ENCODE results near the gene ATP8B3.

Gene ATP8B3

DNA sequence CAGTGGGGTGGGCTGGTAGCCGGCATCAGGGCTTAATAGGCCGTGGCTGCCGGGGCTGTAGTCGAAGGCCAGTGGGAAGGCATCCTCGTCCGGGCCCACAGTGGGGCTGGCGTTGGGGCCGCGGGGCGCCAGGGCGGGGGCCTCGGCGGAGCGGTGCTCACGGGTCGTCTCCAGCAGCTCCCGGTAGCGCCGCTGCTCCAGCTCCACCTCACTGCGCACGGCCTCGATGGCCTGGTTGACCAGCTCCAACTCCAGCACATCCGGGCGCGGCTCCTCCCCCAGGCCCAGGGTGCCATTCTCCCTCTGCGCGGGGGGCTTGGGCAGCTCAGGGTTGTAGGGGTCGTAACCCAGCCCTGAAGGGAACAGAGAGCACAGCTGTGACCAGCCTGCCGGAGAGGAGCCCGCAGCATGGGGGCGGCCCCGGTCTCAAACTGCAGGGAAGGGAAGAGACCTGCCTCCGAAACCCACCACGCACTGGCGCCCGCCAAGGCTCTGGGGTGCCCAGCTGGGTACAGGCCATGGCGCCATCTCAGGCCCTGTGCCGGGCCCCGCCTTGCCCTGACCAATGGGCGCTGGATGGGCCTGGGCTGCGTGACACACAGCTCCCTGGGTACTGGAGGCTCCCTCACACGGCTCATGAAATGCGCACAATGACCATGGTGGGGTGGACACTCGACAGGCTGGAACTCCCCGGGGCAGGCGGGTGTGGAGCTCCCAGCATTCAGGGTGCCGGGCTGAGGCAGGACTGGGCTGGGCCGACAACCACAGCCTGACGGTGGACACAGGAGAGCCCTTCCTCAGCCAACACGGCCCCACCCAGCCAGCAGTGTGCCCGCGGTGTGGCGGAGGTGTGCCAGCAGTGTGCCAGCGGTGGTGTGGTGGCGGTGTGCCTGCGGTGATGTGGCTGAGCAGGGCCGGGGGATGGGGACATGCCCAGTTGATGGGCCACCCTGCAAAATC, 16.5 kb upstream of the ATP8B3 start:
- peaks cover 66% of the 10 kb centered on the region for H4K20me1 ChIP-seq (ENCODE audit: insufficient read depth, low read length)

DNA sequence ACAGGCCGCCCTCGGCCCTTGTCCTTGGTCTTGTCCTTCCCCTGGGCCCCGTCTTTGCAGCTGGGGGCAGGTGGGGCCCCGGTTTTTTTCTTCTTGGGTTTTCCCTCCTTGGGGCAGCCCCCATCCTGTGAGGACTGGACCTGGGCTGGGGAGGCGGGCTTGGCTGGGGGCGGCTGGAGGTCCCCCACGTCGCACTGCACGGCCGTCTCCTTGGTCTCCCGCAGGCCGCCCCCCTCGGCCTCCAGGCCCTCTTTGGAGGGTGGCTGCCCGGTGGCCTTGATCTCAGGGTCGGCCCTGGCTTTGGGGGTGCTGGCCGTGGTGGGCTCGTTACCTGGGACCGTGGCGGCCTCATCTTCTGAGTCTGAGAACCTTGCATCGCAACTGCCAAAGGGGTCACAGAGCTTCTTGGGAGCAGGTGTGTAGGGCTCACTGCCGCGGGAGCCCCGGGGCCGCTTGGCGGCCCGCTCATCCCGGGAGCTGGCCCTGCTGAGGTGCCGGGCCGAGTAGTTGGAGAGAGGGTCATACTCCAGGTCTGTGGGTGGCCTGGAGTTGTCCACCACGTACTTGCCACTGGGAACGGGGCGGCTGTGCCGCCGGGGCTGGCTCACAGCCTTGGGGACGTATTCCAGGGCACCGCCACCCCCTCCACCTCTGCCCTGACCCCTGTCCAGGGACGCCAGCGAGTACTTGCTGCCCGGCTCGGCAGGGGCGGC, 15.6 kb upstream of the ATP8B3 start:
- TF ChIP-seq EZH2 (IDR thresholded peaks at IDR 0.05; ENCODE audit: borderline replicate concordance, low read depth, low read length, severe bottlenecking) = no peak
- TF ChIP-seq, protein P1, sequence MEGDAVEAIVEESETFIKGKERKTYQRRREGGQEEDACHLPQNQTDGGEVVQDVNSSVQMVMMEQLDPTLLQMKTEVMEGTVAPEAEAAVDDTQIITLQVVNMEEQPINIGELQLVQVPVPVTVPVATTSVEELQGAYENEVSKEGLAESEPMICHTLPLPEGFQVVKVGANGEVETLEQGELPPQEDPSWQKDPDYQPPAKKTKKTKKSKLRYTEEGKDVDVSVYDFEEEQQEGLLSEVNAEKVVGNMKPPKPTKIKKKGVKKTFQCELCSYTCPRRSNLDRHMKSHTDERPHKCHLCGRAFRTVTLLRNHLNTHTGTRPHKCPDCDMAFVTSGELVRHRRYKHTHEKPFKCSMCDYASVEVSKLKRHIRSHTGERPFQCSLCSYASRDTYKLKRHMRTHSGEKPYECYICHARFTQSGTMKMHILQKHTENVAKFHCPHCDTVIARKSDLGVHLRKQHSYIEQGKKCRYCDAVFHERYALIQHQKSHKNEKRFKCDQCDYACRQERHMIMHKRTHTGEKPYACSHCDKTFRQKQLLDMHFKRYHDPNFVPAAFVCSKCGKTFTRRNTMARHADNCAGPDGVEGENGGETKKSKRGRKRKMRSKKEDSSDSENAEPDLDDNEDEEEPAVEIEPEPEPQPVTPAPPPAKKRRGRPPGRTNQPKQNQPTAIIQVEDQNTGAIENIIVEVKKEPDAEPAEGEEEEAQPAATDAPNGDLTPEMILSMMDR (IDR thresholded peaks at IDR 0.05; ENCODE audit: borderline replicate concordance, extremely low read depth, low read length, poor library complexity, severe bottlenecking) = no peak
- peaks cover 39% of the 10 kb centered on the region for H3K79me2 ChIP-seq (ENCODE audit: insufficient read depth, low read length)
- H3K4me3 ChIP-seq (ENCODE audit: low read depth in 1 of 2, low read length in 2 of 2) = no peak overlapping the region
- H3K27ac ChIP-seq (ENCODE audit: low read length) = no peak overlapping the region
- peaks cover 65% of the 10 kb centered on the region for H4K20me1 ChIP-seq (ENCODE audit: insufficient read depth, low read length)
- DNase-seq = no peak
- H3K27me3 ChIP-seq (ENCODE audit: insufficient read depth, low read length, poor library complexity) = no peaks in the 10 kb centered on the region
- H3K9me3 ChIP-seq (ENCODE audit: insufficient read depth, low read length, severe bottlenecking) = no peaks in the 10 kb centered on the region
- H3K4me2 ChIP-seq (ENCODE audit: insufficient read depth, low read length) = no peak overlapping the region
- no peak overlapping the region for H3K9ac ChIP-seq (ENCODE audit: low read depth, low read length)
- H3K4me1 ChIP-seq (ENCODE audit: insufficient read depth, low read length) = no peaks in the 10 kb centered on the region
- H3K36me3 ChIP-seq (ENCODE audit: insufficient read depth, low read length) = peaks cover 76% of the 10 kb centered on the region
- no peak overlapping the region for H2AFZ ChIP-seq (ENCODE audit: low read depth, low read length)
- no peak for ATAC-seq (ENCODE audit: insufficient read depth, low read depth)

More for the DNA sequence above, 16.5 kb upstream of the ATP8B3 start:
- Histone ChIP-seq H3K4me3 (ENCODE audit: low read depth in 1 of 2, low read length in 2 of 2) (no peak overlapping the region), H3K27ac (ENCODE audit: low read length) (no peak overlapping the region), H3K79me2 (ENCODE audit: insufficient read depth, low read length) (peaks cover 47% of the 10 kb centered on the region), H3K4me1 (ENCODE audit: insufficient read depth, low read length) (no peaks in the 10 kb centered on the region), H2AFZ (ENCODE audit: low read depth, low read length) (no peak overlapping the region), H3K27me3 (ENCODE audit: insufficient read depth, low read length, poor library complexity) (no peaks in the 10 kb centered on the region), H3K9me3 (ENCODE audit: insufficient read depth, low read length, severe bottlenecking) (no peaks in the 10 kb centered on the region), H3K4me2 (ENCODE audit: insufficient read depth, low read length) (no peak overlapping the region), H3K36me3 (ENCODE audit: insufficient read depth, low read length) (peaks cover 75% of the 10 kb centered on the region), H3K9ac (ENCODE audit: low read depth, low read length) (no peak overlapping the region)
- TF ChIP-seq, protein P1 (IDR thresholded peaks at IDR 0.05; ENCODE audit: borderline replicate concordance, extremely low read depth, low read length, poor library complexity, severe bottlenecking) = no peak
- no peak for TF ChIP-seq EZH2 (IDR thresholded peaks at IDR 0.05; ENCODE audit: borderline replicate concordance, low read depth, low read length, severe bottlenecking)
- ATAC-seq (ENCODE audit: insufficient read depth, low read depth) (no peak), DNase-seq (no peak)

DNA sequence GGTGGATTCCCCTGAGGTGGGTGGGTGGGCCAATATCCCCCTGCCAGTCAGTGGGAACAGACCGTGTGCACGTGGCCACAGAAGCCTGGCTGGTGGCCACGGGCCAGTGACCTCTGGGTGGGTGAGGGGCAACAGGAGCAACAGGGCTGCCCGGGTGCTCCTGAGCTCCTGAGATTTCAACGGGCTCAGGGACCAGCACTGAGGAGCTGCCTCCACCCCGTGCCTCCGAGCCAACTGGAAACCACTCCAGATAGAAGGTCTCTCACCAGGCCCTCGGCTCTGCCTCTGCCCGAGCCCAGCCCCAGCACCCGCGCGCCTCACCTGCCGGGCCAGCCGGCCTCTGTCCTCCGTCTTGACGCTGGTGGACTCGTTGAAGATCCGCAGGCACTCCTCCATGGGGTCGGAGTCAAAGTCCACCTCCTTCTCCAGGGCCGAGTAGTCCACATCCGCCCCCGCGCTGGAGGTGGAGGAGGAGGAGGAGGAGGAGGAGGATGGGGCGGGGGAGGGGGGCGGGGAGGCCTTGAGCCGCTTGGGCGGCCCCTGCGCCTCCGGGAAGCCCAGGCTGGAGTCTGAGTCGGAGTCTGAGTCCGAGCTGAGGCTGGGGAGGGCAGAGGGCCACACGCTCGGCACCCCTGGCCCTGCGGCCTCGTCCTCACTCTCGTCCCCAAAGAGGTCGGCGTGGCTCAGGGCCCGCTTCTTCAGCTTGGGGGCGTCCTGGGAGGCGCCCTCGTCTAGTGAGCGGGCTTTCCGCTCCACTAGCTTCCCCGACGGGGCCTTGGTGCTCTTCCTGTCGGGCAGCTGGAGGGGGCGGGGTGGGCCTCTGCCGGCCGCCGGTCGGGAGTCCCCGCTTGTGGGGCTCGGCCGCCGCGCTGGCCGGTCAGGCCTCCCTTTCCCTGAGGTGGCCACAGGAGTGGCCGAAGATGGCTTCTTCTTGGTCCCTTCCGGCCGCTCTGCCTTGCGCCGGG, 14.8 kb upstream of the ATP8B3 start:
- H3K4me3 ChIP-seq (ENCODE audit: low read depth in 1 of 2, low read length in 2 of 2) = no peak overlapping the region
- ATAC-seq (ENCODE audit: insufficient read depth, low read depth) (peak; percentile 7; the same call in 1 of the 3 replicates), DNase-seq (no peak)
- H3K9me3 ChIP-seq (ENCODE audit: insufficient read depth, low read length, severe bottlenecking) = no peaks in the 10 kb centered on the region
- no peak for TF ChIP-seq EZH2 (IDR thresholded peaks at IDR 0.05; ENCODE audit: borderline replicate concordance, low read depth, low read length, severe bottlenecking)
- TF ChIP-seq, protein P1 (IDR thresholded peaks at IDR 0.05; ENCODE audit: borderline replicate concordance, extremely low read depth, low read length, poor library complexity, severe bottlenecking) = no peak
- no peaks in the 10 kb centered on the region for H3K4me1 ChIP-seq (ENCODE audit: insufficient read depth, low read length)
- H4K20me1 ChIP-seq (ENCODE audit: insufficient read depth, low read length) = peaks cover 66% of the 10 kb centered on the region
- peaks cover 79% of the 10 kb centered on the region for H3K36me3 ChIP-seq (ENCODE audit: insufficient read depth, low read length)
- H3K27ac ChIP-seq (ENCODE audit: low read length) = no peak overlapping the region
- peaks cover 32% of the 10 kb centered on the region for H3K79me2 ChIP-seq (ENCODE audit: insufficient read depth, low read length)
- no peaks in the 10 kb centered on the region for H3K27me3 ChIP-seq (ENCODE audit: insufficient read depth, low read length, poor library complexity)
- no peak overlapping the region for H3K4me2 ChIP-seq (ENCODE audit: insufficient read depth, low read length)
- no peak overlapping the region for H2AFZ ChIP-seq (ENCODE audit: low read depth, low read length)
- no peak overlapping the region for H3K9ac ChIP-seq (ENCODE audit: low read depth, low read length)

Data from DND-41 (cell line).